GM12878 (cell line): ENCODE data around the gene ATP6V0A4. TPM values are rescaled to one million over a fixed set of nuclear protein-coding genes. Genes with fewer than 3 reads are reported as not detected.

ENCODE experiments used
- ATAC-seq: fragments of 200-7000 bp; cut with Tn5 transposase; 3 replicates; pipeline ENCODE4 v1.9.1; 2020; ENCODE audit warnings: mild to moderate bottlenecking, moderate library complexity
- BruUV-seq: library from RNA; stranded (reverse); fragments of 400-500 nt; replicated peaks from 2 replicates; lab custom pipeline; 2021; lab: Mats Ljungman, UMichigan
- CTCF ChIA-PET: fragments of 300-600 bp; sonication (Branson Sonifier 250); formaldehyde crosslinking; extraction: SDS; loops from one replicate; lab custom pipeline; 2021; ENCODE audit warnings: inconsistent platforms; lab: Yijun Ruan, JAX
- POLR2A ChIA-PET: fragments of 350-600 bp; formaldehyde crosslinking; extraction: SDS; loops from one replicate; lab custom pipeline; 2021; ENCODE audit warnings: inconsistent platforms; lab: Charles Lee
- RAD21 ChIA-PET: fragments of 300-600 bp; sonication (Branson Sonifier 250); formaldehyde crosslinking; loops from one replicate; lab custom pipeline; 2023; ENCODE audit warnings: antibody characterized with exemption; ENCODE audit not compliant: unreplicated experiment; lab: Charles Lee
- SMC1A ChIA-PET: fragments of 300-600 bp; sonication (Branson Sonifier 250); formaldehyde crosslinking; loops from one replicate; lab custom pipeline; 2023; ENCODE audit not compliant: unreplicated experiment, uncharacterized antibody; lab: Charles Lee
- DNase-seq: peaks from one replicate; pipeline ENCODE4 v3.0.0-alpha.2; 2011; ENCODE audit warnings: low read depth, low spot score
- FAIRE-seq: peaks from 3 replicates; lab custom pipeline; 2011; peaks lifted over from hg19 to GRCh38; lab: Jason Lieb, UNC
- H2AFZ ChIP-seq: 2 replicates; pipeline ENCODE4 v1.6.0; 2011; ENCODE audit warnings: low read depth, low read length, control low read depth; ENCODE audit not compliant: control insufficient read depth
- H3K27ac ChIP-seq: 2 replicates; pipeline ENCODE4 v1.5.1; 2011; ENCODE audit warnings: control low read depth; ENCODE audit not compliant: control insufficient read depth, insufficient read depth
- H3K27me3 ChIP-seq, 2 experiments: replicated peaks in 1 of 2; 2 replicates each; pipeline versions ENCODE4 v1.6.0 to v1.6.1; 2011; ENCODE audit warnings: low read length in 1 of 2; ENCODE audit not compliant: control insufficient read depth in 2 of 2, insufficient read depth in 2 of 2
- H3K36me3 ChIP-seq, 2 experiments: 2 replicates each; pipeline ENCODE4 v1.5.1; 2011; ENCODE audit warnings: low read length in 1 of 2; ENCODE audit not compliant: control insufficient read depth in 2 of 2, insufficient read depth in 2 of 2
- H3K4me1 ChIP-seq: 2 replicates; pipeline ENCODE4 v1.6.1; 2011; ENCODE audit warnings: mild to moderate bottlenecking, low read length, moderate library complexity, mixed read lengths; ENCODE audit not compliant: control insufficient read depth, insufficient read depth
- H3K4me2 ChIP-seq: 2 replicates; pipeline ENCODE4 v1.6.0; 2011; ENCODE audit warnings: control low read depth; ENCODE audit not compliant: control insufficient read depth, insufficient read depth
- H3K4me3 ChIP-seq: fragments of 200-600 bp; sonication (generic); 2 replicates; pipeline ENCODE4 v1.5.1; 2016
- H3K79me2 ChIP-seq: 2 replicates; pipeline ENCODE4 v1.6.0; 2011; ENCODE audit warnings: low read length; ENCODE audit not compliant: control insufficient read depth, insufficient read depth
- H3K9ac ChIP-seq: 2 replicates; pipeline ENCODE4 v1.8.0; 2011; ENCODE audit warnings: low read length, control low read depth, mixed read lengths; ENCODE audit not compliant: control insufficient read depth, insufficient read depth
- H3K9me3 ChIP-seq: replicated peaks from 3 replicates; pipeline ENCODE4 v1.5.1; 2011; ENCODE audit warnings: mild to moderate bottlenecking, low read length; ENCODE audit not compliant: control insufficient read depth, insufficient read depth
- H4K20me1 ChIP-seq: 2 replicates; pipeline ENCODE4 v1.6.0; 2011; ENCODE audit not compliant: control insufficient read depth, insufficient read depth
- BMI1 ChIP-seq: fragments of 450-650 bp; IDR thresholded peaks from 2 replicates; pipeline ENCODE4 v1.6.1; 2016; ENCODE audit warnings: mild to moderate bottlenecking, moderate library complexity, borderline replicate concordance
- CBX3 ChIP-seq: fragments of 200-600 bp; sonication (generic); IDR thresholded peaks from 2 replicates; pipeline ENCODE4 v1.6.1; 2016; ENCODE audit warnings: low read depth, borderline replicate concordance
- CEBPB ChIP-seq, 2 experiments: fragments of 150-350 bp in 1 of 2; IDR thresholded peaks; 2 replicates each; pipeline ENCODE4 v1.6.1; 2012 to 2014; ENCODE audit warnings: low read depth in 2 of 2, low read length in 2 of 2, borderline replicate concordance in 1 of 2, inconsistent platforms in 1 of 2
- CTCF ChIP-seq, 3 experiments: IDR thresholded peaks in 2 of 3; conservative IDR thresholded peaks in 1 of 3; 2 replicates each; pipeline ENCODE4 v1.5.1; 2011; ENCODE audit warnings: low read depth in 3 of 3, low read length in 3 of 3, mild to moderate bottlenecking in 3 of 3, control low read depth in 2 of 3, moderate library complexity in 2 of 3, inconsistent platforms in 1 of 3, mixed read lengths in 1 of 3; ENCODE audit not compliant: control insufficient read depth in 2 of 3, insufficient read depth in 1 of 3; ENCODE audit errors: extremely low read depth in 1 of 3
- GABPA ChIP-seq: IDR thresholded peaks from 2 replicates; pipeline ENCODE4 v1.6.1; 2014; ENCODE audit warnings: antibody characterized with exemption, low read depth, mild to moderate bottlenecking, inconsistent platforms
- MEF2A ChIP-seq: IDR thresholded peaks from 2 replicates; pipeline ENCODE4 v1.6.1; 2011; ENCODE audit warnings: low read depth, mild to moderate bottlenecking, low read length, moderate library complexity; ENCODE audit not compliant: insufficient read depth
- MTA2 ChIP-seq: fragments of 450-650 bp; IDR thresholded peaks from 2 replicates; pipeline ENCODE4 v1.6.1; 2016; ENCODE audit warnings: low read depth, mild to moderate bottlenecking, moderate library complexity
- SMC3 ChIP-seq: IDR thresholded peaks from 2 replicates; pipeline ENCODE4 v1.6.1; 2011; ENCODE audit warnings: low read length, improper control_type of control experiment, borderline replicate concordance
- ZNF207 ChIP-seq: fragments of 450-650 bp; IDR thresholded peaks from 2 replicates; pipeline ENCODE4 v1.6.1; 2014; ENCODE audit warnings: antibody characterized with exemption, mild to moderate bottlenecking, borderline replicate concordance
- WGBS: methylation state at CpG from one replicate; pipeline ENCODE4 v1.1.6; 2016; ENCODE audit warnings: low lambda C conversion rate; ENCODE audit not compliant: insufficient replicate concordance, insufficient coverage; ENCODE audit errors: missing lambda C conversion rate; 5-methylcytosine and 5-hydroxymethylcytosine counted together
- in situ Hi-C: fragments of 300-500 bp; cut with MboI; formaldehyde crosslinking; loops from 9 replicates; pipeline ENCODE4 v1.14.3; 2018; ENCODE audit warnings: mixed read lengths
- intact Hi-C: fragments of 100-400 bp; cut with micrococcal nuclease; formaldehyde crosslinking; loops from one replicate; pipeline ENCODE4 v1.14.2; 2022; ENCODE audit not compliant: unreplicated experiment
- polyA plus RNA-seq, 11 experiments: library from polyadenylated mRNA; depleted of rRNA in 4 of 11; unstranded in 6 of 11; stranded (reverse) in 5 of 11; fragments of >200 nt; fragmentation: Nextera tagmentation in 4 of 11; fragmentation: Illumina TruSeq in 1 of 11; extraction: Ambion mirVana in 4 of 11; extraction: Trizol in 1 of 11; gene quantifications; 1 replicate in 1 of 11; 2 replicates in 10 of 11; pipeline versions ENCODE4 v1.2.1 to v1.2.3, GENCODE V29; 2011 to 2016; ENCODE audit warnings: inconsistent platforms in 2 of 11, missing spikeins in 2 of 11, low read depth in 1 of 11
- total RNA-seq, 4 experiments: library from RNA; depleted of rRNA in 3 of 4; stranded (reverse); fragments of >200 nt in 3 of 4; fragmentation: Illumina TruSeq in 1 of 4; extraction: Trizol in 1 of 4; gene quantifications; 2 replicates each; pipeline versions ENCODE4 v1.2.1 to v1.2.3, GENCODE V29; 2013 to 2021
- TF ChIP-seq, protein P1 (sequence below): fragments of 150-350 bp; IDR thresholded peaks from 2 replicates; pipeline ENCODE4 v1.6.1; 2014; ENCODE audit warnings: mild to moderate bottlenecking, low read depth, low read length
- TF ChIP-seq, protein P2 (sequence below): fragments of 450-650 bp; IDR thresholded peaks from 2 replicates; pipeline ENCODE4 v1.6.1; 2017; ENCODE audit warnings: antibody characterized with exemption, mild to moderate bottlenecking, moderate library complexity
- TF ChIP-seq, protein P3 (sequence below): IDR thresholded peaks from 2 replicates; pipeline ENCODE4 v1.6.1; 2012; ENCODE audit warnings: low read depth, low read length, improper control_type of control experiment
- TF ChIP-seq, protein P4 (sequence below): fragments of 150-350 bp; IDR thresholded peaks from 2 replicates; pipeline ENCODE4 v1.6.1; 2016; ENCODE audit warnings: low read depth, low read length

The ATP6V0A4 gene
- total and polyA plus RNA-seq, 10 of the 15 experiments (the other 5 are each of a cell fraction or from before 2014, with no cell fraction given), result not detected

DNA sequence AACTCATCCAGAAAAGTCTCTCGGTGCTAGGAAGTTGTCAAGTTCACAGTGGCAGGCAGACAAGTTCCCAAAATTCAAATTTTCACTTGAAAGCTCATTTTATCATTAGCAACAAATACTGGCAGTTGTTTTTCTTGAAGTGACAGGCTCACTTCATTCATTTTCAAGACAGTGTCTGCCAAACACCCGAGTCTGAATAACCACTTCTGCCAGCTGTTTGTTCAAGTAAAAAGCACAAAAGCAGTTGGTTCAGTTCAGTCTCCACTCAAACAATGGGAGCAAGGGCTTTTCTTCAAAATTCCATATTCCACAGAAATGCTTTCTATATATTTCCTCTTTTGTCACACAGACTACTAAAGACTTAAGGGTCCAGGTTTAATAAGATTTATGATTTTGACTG lies 47.7 kb upstream of the ATP6V0A4 start:
- H3K9me3 ChIP-seq, result no peaks in the 10 kb centered on the region
- DNase-seq (no peak), FAIRE-seq (no peak), ATAC-seq (no peak)
- no peak overlapping the region for H2AFZ ChIP-seq
- intact Hi-C loops, result no loop called here
- H3K4me3 ChIP-seq, result no peak overlapping the region
- SMC1A ChIA-PET, result no interaction called here
- BruUV-seq, result no TSS peak
- 12% methylated on average over 2 of the region's 2 CpGs for WGBS
- no peak overlapping the region for H3K9ac ChIP-seq
- in situ Hi-C loops, result no loop called here
- RAD21 ChIA-PET, result no interaction called here
- no peaks in the 10 kb centered on the region for H3K79me2 ChIP-seq
- no peaks in the 10 kb centered on the region for H4K20me1 ChIP-seq
- CTCF ChIA-PET, result no interaction called here
- no peaks in the 10 kb centered on the region for H3K4me1 ChIP-seq
- no peak overlapping the region for H3K27ac ChIP-seq
- POLR2A ChIA-PET, result no interaction called here
- H3K4me2 ChIP-seq, result no peak overlapping the region
- no peaks in the 10 kb centered on the region for H3K27me3 ChIP-seq
- no peaks in the 10 kb centered on the region for H3K36me3 ChIP-seq
- TF ChIP-seq, protein P1, sequence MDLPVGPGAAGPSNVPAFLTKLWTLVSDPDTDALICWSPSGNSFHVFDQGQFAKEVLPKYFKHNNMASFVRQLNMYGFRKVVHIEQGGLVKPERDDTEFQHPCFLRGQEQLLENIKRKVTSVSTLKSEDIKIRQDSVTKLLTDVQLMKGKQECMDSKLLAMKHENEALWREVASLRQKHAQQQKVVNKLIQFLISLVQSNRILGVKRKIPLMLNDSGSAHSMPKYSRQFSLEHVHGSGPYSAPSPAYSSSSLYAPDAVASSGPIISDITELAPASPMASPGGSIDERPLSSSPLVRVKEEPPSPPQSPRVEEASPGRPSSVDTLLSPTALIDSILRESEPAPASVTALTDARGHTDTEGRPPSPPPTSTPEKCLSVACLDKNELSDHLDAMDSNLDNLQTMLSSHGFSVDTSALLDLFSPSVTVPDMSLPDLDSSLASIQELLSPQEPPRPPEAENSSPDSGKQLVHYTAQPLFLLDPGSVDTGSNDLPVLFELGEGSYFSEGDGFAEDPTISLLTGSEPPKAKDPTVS, result no peak
- no peak for TF ChIP-seq MEF2A
- no peak for TF ChIP-seq SMC3
- TF ChIP-seq, protein P2, sequence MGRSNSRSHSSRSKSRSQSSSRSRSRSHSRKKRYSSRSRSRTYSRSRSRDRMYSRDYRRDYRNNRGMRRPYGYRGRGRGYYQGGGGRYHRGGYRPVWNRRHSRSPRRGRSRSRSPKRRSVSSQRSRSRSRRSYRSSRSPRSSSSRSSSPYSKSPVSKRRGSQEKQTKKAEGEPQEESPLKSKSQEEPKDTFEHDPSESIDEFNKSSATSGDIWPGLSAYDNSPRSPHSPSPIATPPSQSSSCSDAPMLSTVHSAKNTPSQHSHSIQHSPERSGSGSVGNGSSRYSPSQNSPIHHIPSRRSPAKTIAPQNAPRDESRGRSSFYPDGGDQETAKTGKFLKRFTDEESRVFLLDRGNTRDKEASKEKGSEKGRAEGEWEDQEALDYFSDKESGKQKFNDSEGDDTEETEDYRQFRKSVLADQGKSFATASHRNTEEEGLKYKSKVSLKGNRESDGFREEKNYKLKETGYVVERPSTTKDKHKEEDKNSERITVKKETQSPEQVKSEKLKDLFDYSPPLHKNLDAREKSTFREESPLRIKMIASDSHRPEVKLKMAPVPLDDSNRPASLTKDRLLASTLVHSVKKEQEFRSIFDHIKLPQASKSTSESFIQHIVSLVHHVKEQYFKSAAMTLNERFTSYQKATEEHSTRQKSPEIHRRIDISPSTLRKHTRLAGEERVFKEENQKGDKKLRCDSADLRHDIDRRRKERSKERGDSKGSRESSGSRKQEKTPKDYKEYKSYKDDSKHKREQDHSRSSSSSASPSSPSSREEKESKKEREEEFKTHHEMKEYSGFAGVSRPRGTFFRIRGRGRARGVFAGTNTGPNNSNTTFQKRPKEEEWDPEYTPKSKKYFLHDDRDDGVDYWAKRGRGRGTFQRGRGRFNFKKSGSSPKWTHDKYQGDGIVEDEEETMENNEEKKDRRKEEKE, result no peak
- no peak for TF ChIP-seq BMI1
- no peak for TF ChIP-seq CTCF (IDR thresholded peaks at IDR 0.05 in 2 of 3, conservative IDR thresholded peaks at IDR 0.05 in 1 of 3; ENCODE audit: control insufficient read depth in 2 of 3, extremely low read depth in 1 of 3, insufficient read depth in 1 of 3, low read depth in 3 of 3, low read length in 3 of 3)
- no peak for TF ChIP-seq GABPA
- TF ChIP-seq CEBPB (IDR thresholded peaks at IDR 0.05; ENCODE audit: borderline replicate concordance in 1 of 2, low read depth in 2 of 2, low read length in 2 of 2), result no peak
- TF ChIP-seq, protein P3, sequence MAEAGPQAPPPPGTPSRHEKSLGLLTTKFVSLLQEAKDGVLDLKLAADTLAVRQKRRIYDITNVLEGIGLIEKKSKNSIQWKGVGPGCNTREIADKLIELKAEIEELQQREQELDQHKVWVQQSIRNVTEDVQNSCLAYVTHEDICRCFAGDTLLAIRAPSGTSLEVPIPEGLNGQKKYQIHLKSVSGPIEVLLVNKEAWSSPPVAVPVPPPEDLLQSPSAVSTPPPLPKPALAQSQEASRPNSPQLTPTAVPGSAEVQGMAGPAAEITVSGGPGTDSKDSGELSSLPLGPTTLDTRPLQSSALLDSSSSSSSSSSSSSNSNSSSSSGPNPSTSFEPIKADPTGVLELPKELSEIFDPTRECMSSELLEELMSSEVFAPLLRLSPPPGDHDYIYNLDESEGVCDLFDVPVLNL, result no peak
- TF ChIP-seq ZNF207, result no peak
- no peak for TF ChIP-seq CBX3
- no peak for TF ChIP-seq MTA2
- TF ChIP-seq, protein P4, sequence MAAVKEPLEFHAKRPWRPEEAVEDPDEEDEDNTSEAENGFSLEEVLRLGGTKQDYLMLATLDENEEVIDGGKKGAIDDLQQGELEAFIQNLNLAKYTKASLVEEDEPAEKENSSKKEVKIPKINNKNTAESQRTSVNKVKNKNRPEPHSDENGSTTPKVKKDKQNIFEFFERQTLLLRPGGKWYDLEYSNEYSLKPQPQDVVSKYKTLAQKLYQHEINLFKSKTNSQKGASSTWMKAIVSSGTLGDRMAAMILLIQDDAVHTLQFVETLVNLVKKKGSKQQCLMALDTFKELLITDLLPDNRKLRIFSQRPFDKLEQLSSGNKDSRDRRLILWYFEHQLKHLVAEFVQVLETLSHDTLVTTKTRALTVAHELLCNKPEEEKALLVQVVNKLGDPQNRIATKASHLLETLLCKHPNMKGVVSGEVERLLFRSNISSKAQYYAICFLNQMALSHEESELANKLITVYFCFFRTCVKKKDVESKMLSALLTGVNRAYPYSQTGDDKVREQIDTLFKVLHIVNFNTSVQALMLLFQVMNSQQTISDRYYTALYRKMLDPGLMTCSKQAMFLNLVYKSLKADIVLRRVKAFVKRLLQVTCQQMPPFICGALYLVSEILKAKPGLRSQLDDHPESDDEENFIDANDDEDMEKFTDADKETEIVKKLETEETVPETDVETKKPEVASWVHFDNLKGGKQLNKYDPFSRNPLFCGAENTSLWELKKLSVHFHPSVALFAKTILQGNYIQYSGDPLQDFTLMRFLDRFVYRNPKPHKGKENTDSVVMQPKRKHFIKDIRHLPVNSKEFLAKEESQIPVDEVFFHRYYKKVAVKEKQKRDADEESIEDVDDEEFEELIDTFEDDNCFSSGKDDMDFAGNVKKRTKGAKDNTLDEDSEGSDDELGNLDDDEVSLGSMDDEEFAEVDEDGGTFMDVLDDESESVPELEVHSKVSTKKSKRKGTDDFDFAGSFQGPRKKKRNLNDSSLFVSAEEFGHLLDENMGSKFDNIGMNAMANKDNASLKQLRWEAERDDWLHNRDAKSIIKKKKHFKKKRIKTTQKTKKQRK, result no peak
